Esophagus squamous epithelium (tissue), 5 donors: ENCODE results near the gene TRIP13. TPM values are rescaled to one million over a fixed set of nuclear protein-coding genes. Genes with fewer than 3 reads are reported as not detected.

Experiments
- DNase-seq: peaks from one replicate; lab custom pipeline; 2025; lab: John Stamatoyannopoulos, UW
- H3K27ac ChIP-seq, 4 donors: fragments of 200-600 bp; sonication (generic); one replicate each; pipeline ENCODE4 v1.5.1; 2016 to 2019; ENCODE audit warnings: mild to moderate bottlenecking in 1 of 4
- H3K27me3 ChIP-seq, 4 donors: fragments of 200-600 bp; sonication (generic); 1 replicate in 3 of 4; 2 replicates in 1 of 4; pipeline versions ENCODE4 v1.5.1 to v1.6.0; 2017 to 2021; ENCODE audit warnings: antibody characterized with exemption in 1 of 4
- H3K36me3 ChIP-seq, 3 donors: fragments of 200-600 bp; sonication (generic); one replicate each; pipeline ENCODE4 v1.5.1; 2016 to 2019
- H3K4me1 ChIP-seq, 3 donors: fragments of 200-600 bp; sonication (generic); one replicate each; pipeline ENCODE4 v1.5.1; 2017 to 2019
- H3K4me3 ChIP-seq, 4 donors: fragments of 200-600 bp; sonication (generic); 1 replicate in 3 of 4; 2 replicates in 1 of 4; pipeline ENCODE4 v1.5.1; 2016 to 2019; ENCODE audit warnings: mild to moderate bottlenecking in 2 of 4, moderate library complexity in 1 of 4
- H3K9me3 ChIP-seq, 3 donors: fragments of 200-600 bp; sonication (generic); one replicate each; pipeline ENCODE4 v1.5.1; 2016 to 2019
- POLR2A ChIP-seq, 4 donors: fragments of 450-650 bp; IDR thresholded peaks; one replicate each; pipeline ENCODE4 v1.6.1; 2017; ENCODE audit warnings: antibody characterized with exemption in 4 of 4, mild to moderate bottlenecking in 4 of 4, moderate library complexity in 3 of 4
- WGBS, 2 donors: methylation state at CpG; one replicate each; pipeline ENCODE4 v1.1.5; 2018; 5-methylcytosine and 5-hydroxymethylcytosine counted together
- intact Hi-C: fragments of 100-400 bp; cut with DNase I; formaldehyde crosslinking; loops from one replicate; pipeline ENCODE4 v1.15.0; 2022
- total RNA-seq, 4 donors: library from RNA; depleted of rRNA; stranded (reverse); fragments of >200 nt; gene quantifications; one replicate each; pipeline ENCODE4 v1.1.0, GENCODE V29; 2016
- TF ChIP-seq, protein P1 (sequence below), 6 experiments: fragments of 450-650 bp in 4 of 6; fragments of 200-600 bp in 2 of 6; sonication (generic) in 2 of 6; IDR thresholded peaks; one replicate each; pipeline ENCODE4 v1.5.1; 2016 to 2019; ENCODE audit warnings: antibody characterized with exemption in 6 of 6, mild to moderate bottlenecking in 4 of 6, moderate library complexity in 4 of 6
- donor health status: DM: yes; HTN: yes; CAD: no.

Gene TRIP13
- total RNA-seq, 4 donors from 2014 or later: 3.2 to 17.7 (median 9.5) TPM

DNA sequence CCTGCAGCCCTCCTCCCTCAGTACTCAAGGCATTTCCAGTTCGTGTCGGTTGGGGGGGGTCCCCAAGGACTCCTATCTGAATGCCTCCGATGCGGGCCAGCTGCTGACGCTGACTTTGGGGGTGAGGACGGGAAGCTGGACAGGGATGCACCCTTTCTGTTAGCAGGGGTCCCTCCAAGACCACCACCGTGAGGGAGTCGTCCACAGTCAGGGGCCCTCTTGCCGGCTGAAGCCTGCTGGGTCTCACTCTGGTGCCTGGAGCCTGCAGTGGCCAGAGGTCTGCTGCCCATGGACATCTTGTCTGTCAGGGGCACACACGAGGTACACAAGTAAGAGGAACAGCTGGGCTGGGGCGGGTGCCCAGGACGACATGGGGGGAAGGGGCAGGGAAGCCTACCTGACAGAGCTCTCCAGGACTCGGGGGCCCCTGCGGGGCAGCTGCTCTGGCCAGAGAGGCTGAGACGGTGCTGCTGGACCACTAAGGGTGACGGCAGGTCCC is 32.8 kb upstream of the TRIP13 start:
- no peak for DNase-seq
- 84 to 89% methylated on average over 6 to 9 of the region's 16 CpGs for WGBS, 2 donors
- no peaks in the 10 kb centered on the region for H3K27me3 ChIP-seq
- H3K27ac ChIP-seq: no peak overlapping the region
- intact Hi-C loops: no loop called here
- H3K9me3 ChIP-seq: no peaks in the 10 kb centered on the region
- TF ChIP-seq, protein P1, sequence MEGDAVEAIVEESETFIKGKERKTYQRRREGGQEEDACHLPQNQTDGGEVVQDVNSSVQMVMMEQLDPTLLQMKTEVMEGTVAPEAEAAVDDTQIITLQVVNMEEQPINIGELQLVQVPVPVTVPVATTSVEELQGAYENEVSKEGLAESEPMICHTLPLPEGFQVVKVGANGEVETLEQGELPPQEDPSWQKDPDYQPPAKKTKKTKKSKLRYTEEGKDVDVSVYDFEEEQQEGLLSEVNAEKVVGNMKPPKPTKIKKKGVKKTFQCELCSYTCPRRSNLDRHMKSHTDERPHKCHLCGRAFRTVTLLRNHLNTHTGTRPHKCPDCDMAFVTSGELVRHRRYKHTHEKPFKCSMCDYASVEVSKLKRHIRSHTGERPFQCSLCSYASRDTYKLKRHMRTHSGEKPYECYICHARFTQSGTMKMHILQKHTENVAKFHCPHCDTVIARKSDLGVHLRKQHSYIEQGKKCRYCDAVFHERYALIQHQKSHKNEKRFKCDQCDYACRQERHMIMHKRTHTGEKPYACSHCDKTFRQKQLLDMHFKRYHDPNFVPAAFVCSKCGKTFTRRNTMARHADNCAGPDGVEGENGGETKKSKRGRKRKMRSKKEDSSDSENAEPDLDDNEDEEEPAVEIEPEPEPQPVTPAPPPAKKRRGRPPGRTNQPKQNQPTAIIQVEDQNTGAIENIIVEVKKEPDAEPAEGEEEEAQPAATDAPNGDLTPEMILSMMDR (IDR thresholded peaks at IDR 0.05): no peak
- no peak overlapping the region for H3K4me3 ChIP-seq
- peaks cover 0 to 35% (median 15%) of the 10 kb centered on the region in 3 donors for H3K36me3 ChIP-seq
- peaks cover 0 to 10% (median 4%) of the 10 kb centered on the region in 3 donors for H3K4me1 ChIP-seq

DNA sequence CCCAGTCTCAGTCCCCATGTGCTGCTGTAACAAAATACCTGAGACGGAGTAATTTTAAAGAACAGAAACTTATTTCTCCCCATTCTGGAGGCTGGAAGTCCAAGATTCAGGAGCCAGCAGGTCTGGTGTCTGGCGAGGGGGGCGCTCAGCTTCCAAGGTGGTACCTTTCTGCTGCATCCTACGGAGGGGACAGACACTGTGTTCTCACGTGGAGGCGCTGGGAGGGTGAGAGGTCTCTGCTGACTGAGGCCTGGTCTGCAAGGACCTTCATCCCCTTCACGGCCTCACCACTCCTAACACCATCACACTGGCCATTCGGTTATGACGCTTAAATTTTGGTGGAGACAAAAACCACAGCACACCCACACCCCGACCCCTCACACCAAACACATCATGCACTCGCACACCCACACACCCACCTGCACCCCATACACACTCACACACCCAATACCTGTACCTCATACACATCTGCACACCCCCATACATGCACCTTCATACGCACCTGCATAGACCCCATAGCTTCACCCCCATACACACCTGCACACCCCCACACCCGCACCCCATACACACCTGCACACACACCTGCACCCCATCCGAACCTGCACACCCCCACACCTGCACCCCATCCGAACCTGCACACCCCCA is 32.1 kb upstream of the TRIP13 start:
- DNase-seq: no peak
- Histone ChIP-seq H3K36me3 (peaks cover 0 to 43% (median 15%) of the 10 kb centered on the region in 3 donors), H3K27ac (no peak overlapping the region), H3K27me3 (no peaks in the 10 kb centered on the region), H3K4me1 (peaks cover 0 to 10% (median 4%) of the 10 kb centered on the region in 3 donors), H3K4me3 (no peak overlapping the region), H3K9me3 (no peaks in the 10 kb centered on the region)
- TF ChIP-seq, protein P1 (IDR thresholded peaks at IDR 0.05): no peak
- TF ChIP-seq POLR2A (IDR thresholded peaks at IDR 0.05): no peak
- WGBS, 2 donors: 89% methylated on average over 13 to 15 of the region's 15 CpGs
- intact Hi-C loops: no loop called here

DNA sequence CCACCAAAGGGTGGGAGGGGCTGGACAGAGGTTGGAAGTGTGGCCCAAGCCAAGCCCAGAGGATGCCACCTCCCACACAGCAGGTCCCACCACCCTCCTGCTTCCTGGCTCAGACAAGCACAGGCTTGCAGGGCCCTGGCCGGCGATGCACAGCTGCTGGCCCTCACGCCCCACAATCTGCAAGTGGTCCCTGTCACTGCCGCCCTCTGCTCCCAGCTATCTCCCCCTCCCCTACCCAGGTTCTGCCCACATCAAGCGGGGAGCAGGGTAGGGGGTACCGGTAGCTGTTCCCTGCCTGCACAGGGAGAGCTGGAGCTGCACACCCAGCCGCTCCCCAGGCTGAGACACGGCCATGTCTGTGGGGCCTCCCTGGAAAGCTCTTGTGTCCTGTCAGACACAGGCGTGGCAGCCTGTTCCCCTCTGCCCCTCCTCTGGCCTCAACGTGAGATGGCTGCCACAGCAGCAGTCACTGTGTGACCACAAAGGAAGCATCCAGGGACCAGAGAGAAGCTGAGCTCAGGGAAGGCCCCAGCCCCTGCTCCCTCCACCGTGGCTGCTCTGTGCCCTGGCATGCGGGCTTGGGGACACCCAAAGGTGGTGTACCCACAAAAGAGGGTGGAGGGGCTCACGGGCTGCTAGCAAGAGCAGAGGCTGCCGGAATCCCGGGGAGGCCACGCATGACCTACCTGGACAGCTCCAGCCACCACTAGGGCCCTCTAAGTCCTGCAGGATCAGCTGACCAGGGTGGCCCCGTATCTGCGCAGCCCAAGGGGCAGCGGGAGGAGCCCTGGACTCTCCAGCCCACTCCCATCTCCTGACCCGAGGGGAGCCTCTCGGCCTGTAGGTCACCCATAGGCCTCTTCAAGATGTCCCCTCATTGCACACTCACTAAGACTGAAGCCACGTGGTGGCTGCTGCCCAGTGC is 31.0 kb upstream of the TRIP13 start:
- DNase-seq: no peak
- Histone ChIP-seq H3K9me3 (no peaks in the 10 kb centered on the region), H3K27me3 (no peaks in the 10 kb centered on the region), H3K27ac (no peak overlapping the region), H3K36me3 (peaks cover 0 to 54% (median 15%) of the 10 kb centered on the region in 3 donors), H3K4me1 (peaks cover 0 to 10% (median 4%) of the 10 kb centered on the region in 3 donors), H3K4me3 (no peak overlapping the region)
- intact Hi-C loops: no loop called here
- TF ChIP-seq, protein P1 (IDR thresholded peaks at IDR 0.05): no peak
- TF ChIP-seq POLR2A (IDR thresholded peaks at IDR 0.05): no peak
- 66 to 76% methylated on average over 3 to 10 of the region's 22 CpGs for WGBS, 2 donors

DNA sequence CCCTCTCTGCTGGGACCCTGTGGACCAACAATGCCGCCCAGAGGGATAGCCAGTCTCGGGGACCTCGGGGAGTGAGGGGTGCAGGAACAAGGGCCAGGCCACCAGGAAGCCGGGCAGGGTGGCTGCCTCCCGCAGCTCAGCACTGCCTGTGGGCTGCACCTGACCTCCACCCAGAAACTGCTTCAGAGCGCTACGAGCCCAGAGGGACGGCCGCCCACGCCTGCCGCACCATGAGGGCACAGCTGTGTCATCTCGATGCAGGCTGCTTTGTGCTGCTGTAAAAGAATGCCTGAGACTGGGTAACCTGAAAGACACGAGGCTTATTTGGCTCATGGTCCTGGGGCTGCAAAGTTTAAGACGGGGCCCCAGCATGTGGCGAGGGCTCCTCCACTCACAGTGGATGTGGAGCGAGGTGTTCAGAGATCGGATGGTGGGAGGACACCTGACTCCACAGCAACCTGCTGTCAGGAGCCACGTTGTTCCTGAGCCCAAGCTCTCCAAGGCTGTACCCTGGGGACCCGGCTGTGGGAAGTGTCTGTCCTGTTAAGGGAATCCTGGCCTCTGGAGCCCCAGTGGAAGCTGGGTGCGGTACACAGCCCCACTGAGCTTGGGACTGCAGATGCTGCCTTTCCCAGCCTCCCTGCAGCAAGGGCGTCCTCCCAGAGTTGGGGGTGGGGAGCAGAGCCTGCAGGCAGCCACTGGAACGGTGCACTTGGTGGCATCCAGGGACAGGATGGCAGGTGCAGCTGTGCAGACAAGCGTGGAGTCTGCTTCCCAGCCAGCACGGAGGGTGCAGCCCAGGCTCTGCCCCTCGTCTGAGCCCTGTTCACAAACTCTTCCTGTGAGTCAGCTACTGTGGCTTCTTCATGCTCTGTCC is 30.1 kb upstream of the TRIP13 start:
- no peak for DNase-seq
- Histone ChIP-seq H3K9me3 (no peaks in the 10 kb centered on the region), H3K27ac (no peak overlapping the region), H3K36me3 (peaks cover 8 to 63% (median 15%) of the 10 kb centered on the region in 3 donors), H3K27me3 (no peaks in the 10 kb centered on the region), H3K4me1 (peaks cover 0 to 10% (median 4%) of the 10 kb centered on the region in 3 donors), H3K4me3 (no peak overlapping the region)
- 82% methylated on average over 7 of the region's 25 CpGs; no CpG with 5 or more reads in 1 of the 2 donors for WGBS, 2 donors
- no peak for TF ChIP-seq POLR2A (IDR thresholded peaks at IDR 0.05)
- TF ChIP-seq, protein P1 (IDR thresholded peaks at IDR 0.05): no peak
- intact Hi-C loops: no loop called here
